PFSK-1 (cell line): ENCODE results near the gene SV2C.

ENCODE experiments used
- POLR2AphosphoS5 ChIP-seq: IDR thresholded peaks from 2 replicates; pipeline ENCODE4 v1.6.1; 2012; ENCODE audit warnings: low read depth, mild to moderate bottlenecking, control low read depth, low read length, moderate library complexity
- SIN3A ChIP-seq: IDR thresholded peaks from 2 replicates; pipeline ENCODE4 v1.6.1; 2012; ENCODE audit warnings: mild to moderate bottlenecking, low read length, moderate library complexity, borderline replicate concordance; ENCODE audit not compliant: insufficient read depth
- TAF1 ChIP-seq: IDR thresholded peaks from 2 replicates; pipeline ENCODE4 v1.6.1; 2012; ENCODE audit warnings: low read length, control low read depth, borderline replicate concordance; ENCODE audit not compliant: insufficient read depth
- TF ChIP-seq, protein P1 (sequence below), 2 experiments: IDR thresholded peaks; 2 replicates each; pipeline versions ENCODE4 v1.6.1 to v1.8.0; 2011 to 2012; ENCODE audit warnings: low read depth in 2 of 2, low read length in 2 of 2, control low read depth in 1 of 2, inconsistent platforms in 1 of 2, mild to moderate bottlenecking in 1 of 2, moderate library complexity in 1 of 2; ENCODE audit not compliant: insufficient read depth in 1 of 2

DNA sequence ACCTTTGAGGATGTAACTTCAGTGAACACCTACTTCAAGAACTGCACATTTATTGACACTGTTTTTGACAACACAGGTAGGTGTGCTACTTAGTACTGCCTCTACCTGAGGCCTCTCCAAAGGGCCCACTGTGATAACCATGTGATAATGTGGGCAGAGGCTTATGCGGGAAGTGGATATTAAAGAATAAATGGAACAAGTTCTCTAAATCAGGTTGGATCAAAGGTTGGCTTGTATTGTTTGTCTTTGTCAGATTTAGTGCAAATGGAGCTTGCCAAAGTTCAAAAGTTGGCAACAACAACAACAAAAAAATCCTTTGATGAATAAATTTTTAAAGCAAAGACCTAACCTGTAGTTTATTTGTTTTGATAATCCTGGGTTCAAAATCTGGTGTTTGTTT is 215.7 kb downstream of the SV2C start:
- TF ChIP-seq, protein P1, sequence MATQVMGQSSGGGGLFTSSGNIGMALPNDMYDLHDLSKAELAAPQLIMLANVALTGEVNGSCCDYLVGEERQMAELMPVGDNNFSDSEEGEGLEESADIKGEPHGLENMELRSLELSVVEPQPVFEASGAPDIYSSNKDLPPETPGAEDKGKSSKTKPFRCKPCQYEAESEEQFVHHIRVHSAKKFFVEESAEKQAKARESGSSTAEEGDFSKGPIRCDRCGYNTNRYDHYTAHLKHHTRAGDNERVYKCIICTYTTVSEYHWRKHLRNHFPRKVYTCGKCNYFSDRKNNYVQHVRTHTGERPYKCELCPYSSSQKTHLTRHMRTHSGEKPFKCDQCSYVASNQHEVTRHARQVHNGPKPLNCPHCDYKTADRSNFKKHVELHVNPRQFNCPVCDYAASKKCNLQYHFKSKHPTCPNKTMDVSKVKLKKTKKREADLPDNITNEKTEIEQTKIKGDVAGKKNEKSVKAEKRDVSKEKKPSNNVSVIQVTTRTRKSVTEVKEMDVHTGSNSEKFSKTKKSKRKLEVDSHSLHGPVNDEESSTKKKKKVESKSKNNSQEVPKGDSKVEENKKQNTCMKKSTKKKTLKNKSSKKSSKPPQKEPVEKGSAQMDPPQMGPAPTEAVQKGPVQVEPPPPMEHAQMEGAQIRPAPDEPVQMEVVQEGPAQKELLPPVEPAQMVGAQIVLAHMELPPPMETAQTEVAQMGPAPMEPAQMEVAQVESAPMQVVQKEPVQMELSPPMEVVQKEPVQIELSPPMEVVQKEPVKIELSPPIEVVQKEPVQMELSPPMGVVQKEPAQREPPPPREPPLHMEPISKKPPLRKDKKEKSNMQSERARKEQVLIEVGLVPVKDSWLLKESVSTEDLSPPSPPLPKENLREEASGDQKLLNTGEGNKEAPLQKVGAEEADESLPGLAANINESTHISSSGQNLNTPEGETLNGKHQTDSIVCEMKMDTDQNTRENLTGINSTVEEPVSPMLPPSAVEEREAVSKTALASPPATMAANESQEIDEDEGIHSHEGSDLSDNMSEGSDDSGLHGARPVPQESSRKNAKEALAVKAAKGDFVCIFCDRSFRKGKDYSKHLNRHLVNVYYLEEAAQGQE (IDR thresholded peaks at IDR 0.05; ENCODE audit: insufficient read depth in 1 of 2, low read depth in 2 of 2, low read length in 2 of 2), result no peak
- TF ChIP-seq POLR2AphosphoS5 (no peak), SIN3A (no peak), TAF1 (no peak)
